ENCODE results near the gene ADAM12. TPM values are rescaled to one million over a fixed set of nuclear protein-coding genes. Genes with fewer than 3 reads are reported as not detected.

Gene ADAM12
- polyA plus RNA-seq, 1 of the 3 experiments (the other 2 are of a cell fraction), result 25.0 TPM

GRCh38 chr10:126042906-126043305 lies 345.4 kb downstream of the ADAM12 start (continued):
- TF ChIP-seq, protein P1, sequence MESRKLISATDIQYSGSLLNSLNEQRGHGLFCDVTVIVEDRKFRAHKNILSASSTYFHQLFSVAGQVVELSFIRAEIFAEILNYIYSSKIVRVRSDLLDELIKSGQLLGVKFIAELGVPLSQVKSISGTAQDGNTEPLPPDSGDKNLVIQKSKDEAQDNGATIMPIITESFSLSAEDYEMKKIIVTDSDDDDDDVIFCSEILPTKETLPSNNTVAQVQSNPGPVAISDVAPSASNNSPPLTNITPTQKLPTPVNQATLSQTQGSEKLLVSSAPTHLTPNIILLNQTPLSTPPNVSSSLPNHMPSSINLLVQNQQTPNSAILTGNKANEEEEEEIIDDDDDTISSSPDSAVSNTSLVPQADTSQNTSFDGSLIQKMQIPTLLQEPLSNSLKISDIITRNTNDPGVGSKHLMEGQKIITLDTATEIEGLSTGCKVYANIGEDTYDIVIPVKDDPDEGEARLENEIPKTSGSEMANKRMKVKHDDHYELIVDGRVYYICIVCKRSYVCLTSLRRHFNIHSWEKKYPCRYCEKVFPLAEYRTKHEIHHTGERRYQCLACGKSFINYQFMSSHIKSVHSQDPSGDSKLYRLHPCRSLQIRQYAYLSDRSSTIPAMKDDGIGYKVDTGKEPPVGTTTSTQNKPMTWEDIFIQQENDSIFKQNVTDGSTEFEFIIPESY (IDR thresholded peaks at IDR 0.05; ENCODE audit: borderline replicate concordance, low read depth), result no peak

DNA sequence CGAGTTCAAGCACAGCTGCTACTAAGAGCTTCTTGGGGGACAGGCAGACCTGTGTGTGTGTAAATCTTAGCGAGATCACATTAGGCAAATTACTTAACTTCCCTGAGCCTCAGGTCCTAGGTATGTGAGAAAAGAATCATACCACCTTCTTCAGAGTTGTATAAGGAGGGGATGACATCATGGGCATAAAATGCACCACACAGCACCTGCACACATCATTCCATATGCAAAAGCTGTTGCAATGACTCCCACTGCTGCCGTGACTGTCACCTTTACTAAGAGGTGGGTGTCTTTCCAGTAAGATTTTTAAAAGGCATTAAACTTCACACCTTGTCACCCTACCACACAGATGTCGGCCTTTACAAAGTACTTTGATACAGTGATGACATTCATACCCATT lies 345.9 kb downstream of the ADAM12 start:
- Histone ChIP-seq H3K4me2 (no peak overlapping the region), H3K4me1 (ENCODE audit: control insufficient read depth in 1 of 2, insufficient read depth in 2 of 2, low read depth in 1 of 2, low read length in 1 of 2) (peaks cover 0 to 30% of the 10 kb centered on the region in 2 experiments; a peak in 2 of 4 replicates), H3K9me2 (no peaks in the 10 kb centered on the region), H3K27ac (ENCODE audit: low read depth in 2 of 2, low read length in 1 of 2) (peak overlapping the region in 1 of 2 experiments; percentile 89; a peak in 2 of 4 replicates), H3K9ac (no peak overlapping the region), H3K27me3 (ENCODE audit: insufficient read depth) (no peaks in the 10 kb centered on the region), H3K36me3 (replicated peaks in 1 of 2; ENCODE audit: control insufficient read depth in 1 of 2, insufficient read depth in 2 of 2, low read length in 1 of 2) (peaks cover 0 to 6% of the 10 kb centered on the region in 2 experiments), H3K4me3 (ENCODE audit: low read depth in 2 of 2, low read length in 1 of 2) (no peak overlapping the region), H3K9me3 (no peaks in the 10 kb centered on the region), H3F3A (replicated peaks; ENCODE audit: insufficient read depth) (no peaks in the 10 kb centered on the region), H4K20me1 (ENCODE audit: insufficient read depth) (no peaks in the 10 kb centered on the region), H2AFZ (ENCODE audit: low read depth) (no peak overlapping the region), H3K79me2 (ENCODE audit: insufficient read depth) (no peaks in the 10 kb centered on the region)
- POLR2A ChIA-PET, result no interaction called here
- CTCF ChIA-PET, result no interaction called here
- TF ChIP-seq, protein P1 (IDR thresholded peaks at IDR 0.05; ENCODE audit: borderline replicate concordance, low read depth), result no peak
- TF ChIP-seq USF1 (IDR thresholded peaks at IDR 0.05; ENCODE audit: borderline replicate concordance, low read depth) (no peak), TEAD4 (IDR thresholded peaks at IDR 0.05; ENCODE audit: borderline replicate concordance, insufficient read depth) (no peak), TCF12 (IDR thresholded peaks at IDR 0.05) (no peak), TAF1 (IDR thresholded peaks at IDR 0.05; ENCODE audit: borderline replicate concordance, low read depth, low read length) (no peak), FOSL2 (IDR thresholded peaks at IDR 0.05; ENCODE audit: borderline replicate concordance, low read depth) (no peak), ELF1 (IDR thresholded peaks at IDR 0.05) (no peak), NFIC (IDR thresholded peaks at IDR 0.05; ENCODE audit: borderline replicate concordance) (no peak), MXI1 (IDR thresholded peaks at IDR 0.05; ENCODE audit: low read depth, low read length) (no peak), GATA2 (CRISPR knock-in tag; IDR thresholded peaks at IDR 0.05) (no peak), GABPA (IDR thresholded peaks at IDR 0.05; ENCODE audit: low read depth) (no peak), MEF2A (IDR thresholded peaks at IDR 0.05; ENCODE audit: borderline replicate concordance, low read depth) (no peak), POLR2AphosphoS5 (IDR thresholded peaks at IDR 0.05; ENCODE audit: low read depth, low read length) (no peak), SMC3 (IDR thresholded peaks at IDR 0.05; ENCODE audit: low read depth, low read length) (no peak), FOXM1 (IDR thresholded peaks at IDR 0.05; ENCODE audit: low read depth) (no peak), YY1 (IDR thresholded peaks at IDR 0.05; ENCODE audit: low read depth) (no peak), RAD21 (IDR thresholded peaks at IDR 0.05; ENCODE audit: low read length) (no peak)
- no peak for DNase-seq
- 88% methylated on average over 4 of the region's 4 CpGs for WGBS (ENCODE audit: low lambda C conversion rate)

All from SK-N-SH (cell line).